ENCODE data around the gene OR1F1.

DNA sequence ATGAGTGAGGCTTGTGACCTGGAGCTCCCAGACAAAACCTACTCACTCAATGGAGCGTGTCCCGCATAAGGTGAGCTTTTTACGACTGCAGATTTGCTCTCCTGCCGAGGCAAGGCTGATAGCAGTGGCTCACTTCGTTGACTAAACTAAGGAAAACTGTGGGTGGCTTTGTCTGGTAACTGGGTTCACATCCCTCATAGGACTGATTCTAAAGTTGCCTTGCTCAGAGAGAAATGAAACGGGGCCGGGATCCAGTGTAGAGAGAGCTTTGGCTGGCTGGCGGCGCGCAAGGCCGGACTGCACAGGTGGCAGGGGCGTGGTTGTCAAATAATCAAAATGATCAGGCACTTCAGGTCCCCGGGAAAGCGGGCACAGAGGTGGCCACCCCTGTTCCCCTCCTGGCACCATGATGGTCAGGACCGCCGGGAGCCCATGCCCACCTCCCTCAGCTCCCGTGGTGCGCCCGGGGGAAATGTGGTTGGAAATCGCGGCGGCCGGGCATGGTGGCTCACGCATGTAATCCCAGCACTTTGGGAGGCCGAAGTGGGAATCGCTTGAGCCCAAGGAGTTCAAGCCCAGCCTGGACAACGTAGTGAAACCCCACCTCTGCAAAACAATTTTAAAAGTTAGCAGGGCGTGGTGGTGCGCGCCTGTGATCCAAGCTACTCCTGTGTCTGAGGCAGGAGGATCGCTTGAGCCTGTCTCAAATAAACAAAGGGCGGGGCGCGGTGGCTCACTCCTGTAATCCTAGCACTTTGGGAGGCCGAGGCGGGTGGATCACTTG, 26.6 kb upstream of the OR1F1 start:
- TF ChIP-seq GATA2 (IDR thresholded peaks at IDR 0.05; ENCODE audit: low read depth, low read length), result no peak
- TF ChIP-seq GATA3 (IDR thresholded peaks at IDR 0.05; ENCODE audit: low read depth, low read length), result no peak

All from SH-SY5Y (cell line).